Measurements from ENCODE around the gene ITGA2.
A peak's percentile ranks its signal among the peaks of the same experiment; 100 is the strongest.

The ITGA2 gene

DNA sequence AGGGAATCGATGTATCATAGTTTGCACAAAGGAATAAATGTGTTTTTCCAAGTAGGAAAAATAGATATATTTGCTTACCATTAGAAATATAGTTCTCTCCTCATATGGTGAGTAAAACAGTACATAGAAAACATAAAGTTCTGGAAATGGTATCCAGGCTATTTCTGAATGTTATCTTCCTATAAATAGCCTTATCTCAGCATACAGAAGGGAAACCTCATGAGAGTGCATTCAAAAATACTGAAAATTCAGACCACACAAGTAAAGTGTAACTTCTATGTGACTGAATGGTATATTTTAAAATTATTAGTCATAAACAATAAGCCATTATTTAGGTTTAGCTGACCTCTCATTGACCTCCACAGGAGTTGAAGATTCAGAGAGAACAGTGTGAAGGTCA, 76.9 kb downstream of the ITGA2 start:
- DNase-seq = no peak

- DNase-seq = no peak
Measured at GRCh38 chr5:53067641-53068040, 78.5 kb downstream of the ITGA2 start.

- DNase-seq = no peak
Measured at GRCh38 chr5:53068291-53068836, 79.2 kb downstream of the ITGA2 start.

GRCh38 chr5:53069626-53070025, 80.5 kb downstream of the ITGA2 start:
- no peak for DNase-seq

GRCh38 chr5:53071298-53071697, 82.1 kb downstream of the ITGA2 start:
- DNase-seq = no peak

DNA sequence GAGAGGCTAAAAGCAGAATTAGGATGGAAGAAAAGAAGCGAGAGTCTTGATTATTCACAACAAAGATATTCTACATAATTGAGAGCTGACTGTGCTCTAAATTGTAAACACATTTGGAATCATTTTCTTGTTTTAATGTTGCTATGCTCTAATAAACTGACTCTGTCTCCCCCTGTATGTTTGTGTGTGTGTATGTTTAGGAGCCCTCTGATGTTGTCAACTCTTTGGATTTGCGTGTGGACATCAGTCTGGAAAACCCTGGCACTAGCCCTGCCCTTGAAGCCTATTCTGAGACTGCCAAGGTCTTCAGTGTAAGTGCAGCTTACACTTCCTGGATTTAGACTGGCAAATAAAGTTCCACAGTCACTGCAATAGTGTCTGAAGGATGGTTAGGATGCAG, 82.6 kb downstream of the ITGA2 start:
- DNase-seq = no peak

- DNase-seq = no peak
Measured at GRCh38 chr5:53073348-53073747, 84.2 kb downstream of the ITGA2 start.

- no peak for DNase-seq
Measured at GRCh38 chr5:53076014-53076583, 86.9 kb downstream of the ITGA2 start.

GRCh38 chr5:53080271-53080670, 91.1 kb downstream of the ITGA2 start:
- DNase-seq = no peak

GRCh38 chr5:53083927-53084326, 94.8 kb downstream of the ITGA2 start:
- DNase-seq = no peak

DNA sequence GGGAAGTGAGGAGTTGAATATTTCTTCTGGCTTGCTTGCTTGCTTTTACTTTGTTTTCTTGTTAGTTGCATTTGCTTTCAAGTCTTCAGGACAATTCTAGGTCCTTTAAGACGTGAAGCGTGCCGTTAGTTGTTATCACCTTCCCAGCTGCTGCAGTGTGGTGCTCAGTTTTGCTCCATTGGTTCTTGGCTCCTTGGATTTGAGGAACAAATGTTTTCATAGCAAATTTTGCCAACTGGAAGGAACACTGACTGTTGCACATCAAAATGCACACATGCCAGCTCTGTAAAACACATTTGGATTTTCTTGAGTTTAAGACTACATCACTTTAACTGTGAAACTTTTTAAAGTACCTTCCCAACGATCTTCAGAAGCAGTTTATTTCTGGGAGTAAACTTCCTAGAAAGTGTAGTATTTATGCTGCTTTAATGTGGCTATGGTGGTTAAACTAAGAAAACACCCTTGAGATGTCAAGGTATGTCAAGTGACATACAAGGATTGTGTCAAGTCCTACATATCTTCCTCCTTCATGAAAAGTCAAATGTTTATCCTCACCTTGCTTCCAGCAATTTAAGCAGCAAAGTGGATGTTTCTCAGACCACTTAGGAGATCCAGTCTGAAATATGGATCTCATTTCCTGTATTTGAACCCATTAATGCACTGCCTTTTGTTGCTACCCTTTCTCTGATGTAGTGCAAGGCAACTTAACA, 95.5 kb downstream of the ITGA2 start:
- no peak for DNase-seq

GRCh38 chr5:53087171-53087570, 98.0 kb downstream of the ITGA2 start:
- no peak for DNase-seq

- peak; percentile 64 to 93 for DNase-seq
Measured at GRCh38 chr5:53087621-53088121, 98.5 kb downstream of the ITGA2 start.

DNA sequence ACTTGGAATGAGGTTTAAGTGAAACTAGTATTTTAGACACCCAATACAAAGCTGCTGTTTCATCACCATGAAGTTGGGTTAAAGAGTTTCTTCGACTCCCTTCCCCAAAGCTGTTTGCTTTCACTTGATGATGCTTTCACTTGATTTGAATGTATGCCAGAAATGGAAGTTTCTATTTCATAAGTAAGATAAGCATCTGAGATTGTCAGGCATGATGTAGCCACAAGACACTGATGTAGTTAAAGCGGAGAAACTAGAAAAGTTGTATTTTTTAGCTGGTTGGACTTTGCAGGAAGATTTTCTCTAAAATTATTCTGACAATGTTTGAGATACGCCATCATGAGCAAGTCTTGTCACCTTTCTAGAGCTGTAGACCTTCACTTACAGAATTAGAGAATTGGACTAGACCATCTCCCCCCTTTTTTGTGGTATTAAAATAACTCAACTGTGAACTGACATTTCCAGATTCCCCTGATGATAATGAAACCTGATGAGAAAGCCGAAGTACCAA, 100.4 kb downstream of the ITGA2 start:
- DNase-seq = no peak

DNA sequence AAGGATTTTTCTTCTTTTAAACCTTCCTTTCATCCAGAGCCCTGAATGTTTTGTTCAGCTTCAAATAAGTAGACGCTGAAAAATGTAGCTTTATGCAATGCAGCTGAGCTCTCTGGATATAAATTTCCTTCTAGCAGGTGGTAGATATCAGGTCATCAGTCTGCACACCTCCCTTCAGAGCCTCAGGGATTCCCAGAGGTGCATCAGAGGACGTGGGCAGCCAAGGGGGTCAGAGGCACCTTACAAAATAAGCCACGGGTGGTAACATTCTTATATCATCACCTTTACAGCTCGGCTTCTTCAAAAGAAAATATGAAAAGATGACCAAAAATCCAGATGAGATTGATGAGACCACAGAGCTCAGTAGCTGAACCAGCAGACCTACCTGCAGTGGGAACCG, 101.1 kb downstream of the ITGA2 start:
- DNase-seq = no peak

GRCh38 chr5:53091289-53091688, 102.1 kb downstream of the ITGA2 start:
- no peak for DNase-seq

- no peak for DNase-seq
Measured at GRCh38 chr5:53092242-53092641, 103.1 kb downstream of the ITGA2 start.

- no peak for DNase-seq
Measured at GRCh38 chr5:53095217-53095616, 106.1 kb downstream of the ITGA2 start.

GRCh38 chr5:53095931-53096525, 106.9 kb downstream of the ITGA2 start:
- DNase-seq = peak; percentile 15 to 60

- DNase-seq = no peak
Measured at GRCh38 chr5:53099546-53099945, 110.4 kb downstream of the ITGA2 start.

- no peak for DNase-seq
Measured at GRCh38 chr5:53100606-53101005, 111.5 kb downstream of the ITGA2 start.

DNA sequence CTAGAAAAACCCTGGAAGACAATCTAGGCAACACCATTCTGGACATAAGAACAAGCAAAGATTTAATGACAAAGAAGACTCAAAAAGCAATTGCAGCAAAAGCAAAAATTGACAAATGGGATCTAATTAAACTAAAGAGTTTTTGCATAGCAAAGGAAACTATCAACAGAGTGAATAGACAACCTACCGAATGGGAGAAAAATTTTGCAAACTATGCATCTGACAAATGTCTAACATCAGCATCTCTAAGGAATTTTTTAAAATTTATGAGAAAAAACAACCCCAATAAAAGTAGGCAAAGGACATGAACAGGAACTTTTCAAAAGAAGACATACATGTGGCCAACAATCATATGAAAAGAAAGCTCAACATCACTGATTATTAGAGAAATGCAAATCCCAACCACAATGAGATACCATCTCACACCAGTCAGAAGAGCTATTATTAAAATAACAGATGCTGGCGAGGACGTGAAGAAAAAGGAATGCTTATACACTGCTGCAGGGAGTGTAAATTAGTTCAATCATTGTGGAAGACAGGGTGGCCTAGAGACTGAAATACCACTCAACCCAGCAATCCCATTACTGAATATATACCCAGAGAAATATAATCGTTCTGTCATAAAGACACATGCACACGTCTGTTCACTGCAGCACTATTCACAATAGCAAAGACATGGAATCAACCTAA, 116.6 kb downstream of the ITGA2 start:
- DNase-seq = no peak

DNA sequence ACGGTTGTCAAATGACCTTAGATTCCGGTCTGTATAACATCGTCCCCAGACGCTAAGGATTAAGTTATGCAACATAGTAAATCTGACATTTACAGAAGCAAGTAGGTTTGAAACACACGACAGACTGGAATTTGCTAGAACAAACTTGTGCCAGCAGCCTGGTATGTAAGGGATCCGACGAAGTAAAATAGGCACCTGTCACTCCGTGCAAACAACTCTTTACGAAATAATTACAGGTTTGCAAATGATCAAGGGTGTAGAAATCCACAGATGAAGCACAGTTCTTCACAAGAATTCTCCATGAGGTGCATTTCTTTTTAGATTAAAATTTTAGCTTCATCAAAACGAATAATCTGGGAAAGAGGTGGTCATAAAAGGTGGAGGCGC, 119.9 kb downstream of the ITGA2 start:
- DNase-seq = peak in 1 of 2 donors; percentile 26
